ENCODE data around the gene CGREF1. TPM values are rescaled to one million over a fixed set of nuclear protein-coding genes. Genes with fewer than 3 reads are reported as not detected.

The CGREF1 gene
- total RNA-seq, 4 donors from 2014 or later: 1.3 to 9.3 (median 5.5) TPM

DNA sequence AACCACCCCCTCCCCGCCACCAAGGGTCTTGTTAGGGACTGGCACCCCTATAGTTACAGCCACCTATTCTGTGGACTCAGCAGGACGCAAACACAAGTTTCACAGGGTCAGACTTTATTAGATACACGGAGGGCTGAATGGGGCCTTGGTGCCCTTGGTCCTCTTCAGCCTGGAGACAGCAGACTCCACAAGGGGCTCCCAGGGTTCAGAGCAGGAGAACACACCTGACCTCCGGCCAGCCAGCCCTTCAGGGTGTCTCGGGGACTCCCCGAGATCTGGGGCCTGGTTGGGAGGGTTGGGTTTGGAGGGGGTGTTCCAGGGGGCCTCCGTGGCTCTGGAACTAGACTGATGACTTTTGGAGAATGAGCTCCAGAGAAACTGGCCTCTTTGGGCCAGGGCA lies 17.8 kb upstream of the CGREF1 start:
- ATAC-seq (ENCODE audit: low FRiP score): no peak
- TF ChIP-seq, protein P1, sequence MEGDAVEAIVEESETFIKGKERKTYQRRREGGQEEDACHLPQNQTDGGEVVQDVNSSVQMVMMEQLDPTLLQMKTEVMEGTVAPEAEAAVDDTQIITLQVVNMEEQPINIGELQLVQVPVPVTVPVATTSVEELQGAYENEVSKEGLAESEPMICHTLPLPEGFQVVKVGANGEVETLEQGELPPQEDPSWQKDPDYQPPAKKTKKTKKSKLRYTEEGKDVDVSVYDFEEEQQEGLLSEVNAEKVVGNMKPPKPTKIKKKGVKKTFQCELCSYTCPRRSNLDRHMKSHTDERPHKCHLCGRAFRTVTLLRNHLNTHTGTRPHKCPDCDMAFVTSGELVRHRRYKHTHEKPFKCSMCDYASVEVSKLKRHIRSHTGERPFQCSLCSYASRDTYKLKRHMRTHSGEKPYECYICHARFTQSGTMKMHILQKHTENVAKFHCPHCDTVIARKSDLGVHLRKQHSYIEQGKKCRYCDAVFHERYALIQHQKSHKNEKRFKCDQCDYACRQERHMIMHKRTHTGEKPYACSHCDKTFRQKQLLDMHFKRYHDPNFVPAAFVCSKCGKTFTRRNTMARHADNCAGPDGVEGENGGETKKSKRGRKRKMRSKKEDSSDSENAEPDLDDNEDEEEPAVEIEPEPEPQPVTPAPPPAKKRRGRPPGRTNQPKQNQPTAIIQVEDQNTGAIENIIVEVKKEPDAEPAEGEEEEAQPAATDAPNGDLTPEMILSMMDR (IDR thresholded peaks at IDR 0.05): no peak
- no peak for DNase-seq (ENCODE audit: low spot score)

DNA sequence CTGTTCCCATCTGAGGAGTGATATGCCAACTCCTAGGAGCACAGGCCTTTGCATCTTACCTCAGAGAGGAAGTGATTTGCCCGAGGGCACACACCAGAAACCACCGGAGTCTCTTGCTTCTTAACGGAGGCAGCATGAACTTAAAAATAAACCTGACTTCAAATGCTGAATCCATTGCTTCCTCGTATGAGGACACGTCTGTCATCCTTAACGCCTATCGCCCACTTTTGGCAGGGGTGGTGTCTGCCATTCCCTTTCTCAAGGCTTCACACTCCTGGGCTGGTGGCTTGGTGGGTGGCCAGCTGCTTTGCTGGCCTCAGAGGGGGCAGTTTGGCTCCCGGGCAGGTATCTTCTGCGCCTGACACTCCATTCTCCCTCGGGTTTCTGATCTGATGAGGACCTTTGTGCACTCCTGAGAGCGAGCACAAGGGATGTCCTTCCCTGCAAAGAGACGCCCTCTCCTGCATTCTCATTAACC lies 16.6 kb upstream of the CGREF1 start:
- DNase-seq (ENCODE audit: low spot score) (no peak), ATAC-seq (ENCODE audit: low FRiP score) (no peak)
- TF ChIP-seq, protein P1 (IDR thresholded peaks at IDR 0.05): no peak

GRCh38 chr2:27134781-27135477 lies 16.0 kb upstream of the CGREF1 start:
- TF ChIP-seq, protein P1 (IDR thresholded peaks at IDR 0.05): no peak
- no peak for ATAC-seq (ENCODE audit: low FRiP score)
- DNase-seq (ENCODE audit: low spot score): no peak

DNA sequence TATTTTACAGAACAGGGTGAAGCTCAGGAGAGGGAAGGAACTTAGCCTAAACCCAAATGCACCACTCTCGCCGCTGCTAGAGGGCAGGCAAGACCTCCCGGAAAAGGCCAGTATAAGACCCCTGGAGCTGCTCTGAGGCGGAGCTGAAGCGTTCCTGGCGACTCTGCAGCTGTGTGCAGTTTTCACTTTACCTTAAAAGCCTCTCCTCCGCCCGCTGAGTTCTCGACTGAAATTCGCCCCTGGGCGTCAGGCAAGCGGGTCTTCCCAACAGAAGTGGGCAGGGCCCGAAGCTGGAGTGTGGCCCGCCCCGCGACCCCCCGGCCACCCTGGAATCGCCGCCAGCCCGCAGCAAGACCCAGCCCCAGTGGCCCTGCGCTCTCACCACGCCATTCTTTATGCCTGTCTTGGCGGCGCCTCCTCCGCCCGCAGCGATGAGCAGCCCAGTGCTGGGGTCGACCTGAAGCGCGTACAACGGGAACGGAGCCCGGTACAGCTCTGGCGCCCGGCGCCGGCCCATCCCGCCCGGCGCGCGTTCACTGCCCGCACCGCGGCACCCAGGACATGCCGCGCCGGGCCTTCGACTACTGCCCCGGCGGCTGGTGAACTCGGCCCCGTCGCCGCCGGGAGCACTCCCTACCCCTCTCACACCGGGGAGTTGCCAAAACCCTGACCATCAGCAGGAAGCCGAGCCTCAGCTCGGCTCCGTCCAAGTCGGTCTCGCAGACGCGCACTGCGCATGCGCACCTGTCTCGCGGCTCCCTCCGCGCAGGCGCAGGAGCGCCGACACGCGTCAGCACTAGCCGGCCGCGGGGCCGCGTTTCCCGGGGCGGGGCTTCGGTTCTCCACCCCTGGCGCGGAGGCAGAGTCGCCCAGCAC lies 15.2 kb upstream of the CGREF1 start, which contains the start of gene PREB:
PREB (minus strand) TSS at position 732 of the 876 bp plus-strand sequence; CDS start at position 517, 215 bp downstream.
- DNase-seq (ENCODE audit: low spot score) (peak; percentile 84), ATAC-seq (ENCODE audit: low FRiP score) (peak; percentile 93)
- TF ChIP-seq, protein P1 (IDR thresholded peaks at IDR 0.05): no peak

- DNase-seq (ENCODE audit: low spot score): no peak
- TF ChIP-seq, protein P1 (IDR thresholded peaks at IDR 0.05): no peak
- ATAC-seq (ENCODE audit: low FRiP score): no peak
These were observed 14.4 kb upstream of the CGREF1 start for GRCh38 chr2:27133195-27133875.

DNA sequence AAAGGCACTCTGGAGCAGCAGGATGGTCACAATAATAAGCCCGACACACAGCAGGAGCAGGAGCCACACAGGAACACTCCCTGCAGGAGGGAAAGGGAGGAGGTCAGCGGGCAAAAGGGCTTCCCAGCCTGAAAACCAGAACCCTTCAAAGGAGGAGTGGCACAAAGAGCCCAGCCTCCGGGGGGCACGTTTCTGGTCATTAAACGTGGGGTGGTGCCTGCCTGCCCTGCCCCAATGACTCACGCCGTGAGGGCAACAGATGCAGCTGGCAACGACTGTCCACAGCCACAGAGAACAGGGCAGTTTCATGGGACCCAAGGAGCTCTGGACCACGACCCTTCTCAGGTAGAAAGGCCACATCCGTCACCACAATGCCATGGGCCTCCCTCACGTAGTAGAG lies 12.5 kb upstream of the CGREF1 start:
- TF ChIP-seq, protein P1 (IDR thresholded peaks at IDR 0.05): no peak
- no peak for DNase-seq (ENCODE audit: low spot score)
- no peak for ATAC-seq (ENCODE audit: low FRiP score)

Measured in omental fat pad (tissue), 4 donors.